NCI-H2171 (cell line): ENCODE results near the gene TMEM214.

Experiments used
- DNase-seq: peaks from one replicate; lab custom pipeline; 2025; lab: John Stamatoyannopoulos, UW

TMEM214 gene

DNA sequence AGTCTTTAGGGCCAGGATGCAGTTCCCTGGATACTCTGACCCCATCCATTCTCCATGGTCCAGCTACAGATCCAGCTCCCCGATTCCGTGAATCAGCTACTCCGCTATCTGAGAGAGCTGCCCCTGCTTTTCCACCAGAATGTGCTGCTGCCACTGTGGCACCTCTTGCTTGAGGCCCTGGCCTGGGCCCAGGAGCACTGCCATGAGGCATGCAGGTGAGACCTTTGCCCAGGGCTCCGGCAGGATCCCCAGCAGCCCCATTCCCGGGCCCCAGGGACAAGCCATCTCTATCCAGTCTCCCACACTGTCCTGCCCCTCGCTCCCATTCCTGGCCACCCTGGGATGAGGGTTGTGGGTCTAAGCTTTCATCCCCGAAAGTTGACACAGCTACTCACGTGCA lies 7.5 kb downstream of the TMEM214 start:
- no peak for DNase-seq

DNA sequence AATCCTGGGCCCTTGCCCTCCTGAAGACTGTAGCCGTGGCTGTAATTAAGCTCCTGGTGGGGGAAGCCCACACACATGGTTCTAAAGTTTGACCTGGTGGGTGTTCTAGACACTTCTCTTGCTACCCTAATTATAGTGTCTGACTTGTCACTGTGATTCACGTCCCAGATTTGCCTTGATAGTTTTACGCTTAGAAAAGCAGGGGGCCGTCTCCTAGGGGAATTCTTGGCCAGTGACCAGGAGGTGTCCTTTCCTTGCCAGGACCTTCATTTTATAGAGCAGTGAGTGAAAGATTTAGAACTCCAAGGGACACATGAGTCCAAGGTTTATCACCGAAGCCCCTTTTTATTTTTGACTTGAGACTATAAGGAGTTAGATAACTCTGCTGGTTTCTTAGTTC lies 9.0 kb downstream of the TMEM214 start:
- DNase-seq: no peak

DNA sequence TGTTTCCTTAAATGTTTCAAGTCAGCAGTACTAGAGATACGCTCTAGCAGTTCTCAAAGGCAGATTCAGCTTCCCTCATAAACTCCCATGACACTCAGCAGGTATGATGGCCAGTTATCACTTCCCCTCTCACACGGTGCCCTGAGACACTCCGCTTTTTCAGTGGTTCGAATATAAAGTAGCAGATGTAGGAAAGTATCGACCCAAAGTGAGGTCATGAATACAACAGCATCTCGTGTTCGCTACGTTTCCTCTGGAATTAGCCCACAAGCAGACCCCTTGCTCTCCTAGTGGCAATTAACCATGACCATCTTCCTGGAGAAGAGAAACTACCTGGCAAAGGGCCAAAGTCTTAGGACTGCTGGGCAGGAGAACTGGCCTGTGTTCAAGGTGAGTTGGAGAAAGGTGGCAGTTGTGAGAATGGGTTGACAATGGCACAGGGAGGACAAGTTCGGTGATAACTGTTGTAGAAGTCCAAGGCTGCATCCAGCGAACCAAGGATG lies 9.4 kb downstream of the TMEM214 start:
- no peak for DNase-seq

DNA sequence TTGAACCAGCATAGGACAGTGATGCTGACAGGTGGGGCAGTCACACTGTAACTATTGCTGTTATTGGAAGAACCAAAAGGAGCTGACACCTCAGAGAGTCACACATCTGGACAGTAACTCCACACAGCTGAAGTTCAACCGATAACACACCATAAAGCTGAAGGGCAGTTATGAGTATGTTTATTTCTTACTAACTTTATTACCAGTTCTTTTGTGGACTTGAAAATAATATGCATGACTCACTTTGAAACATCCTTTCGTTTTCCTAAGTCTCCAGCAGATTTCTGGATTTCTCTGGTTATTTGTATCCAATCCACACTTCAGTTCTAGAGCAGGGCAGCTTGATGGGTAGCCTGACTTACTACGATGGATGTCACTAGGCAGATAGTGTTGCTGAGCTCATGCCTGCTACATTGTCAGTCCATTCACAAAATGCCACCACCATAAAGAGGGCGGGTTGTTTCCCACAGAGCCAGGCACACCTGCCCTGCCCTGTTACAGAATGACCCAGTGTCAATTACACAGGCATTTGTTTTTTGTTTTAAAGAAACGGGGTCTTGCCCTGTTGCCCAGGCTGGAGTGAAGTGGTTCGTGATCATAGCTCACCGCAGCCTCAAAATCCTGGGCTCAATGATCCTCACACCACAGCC lies 10.3 kb downstream of the TMEM214 start:
- DNase-seq: no peak

DNA sequence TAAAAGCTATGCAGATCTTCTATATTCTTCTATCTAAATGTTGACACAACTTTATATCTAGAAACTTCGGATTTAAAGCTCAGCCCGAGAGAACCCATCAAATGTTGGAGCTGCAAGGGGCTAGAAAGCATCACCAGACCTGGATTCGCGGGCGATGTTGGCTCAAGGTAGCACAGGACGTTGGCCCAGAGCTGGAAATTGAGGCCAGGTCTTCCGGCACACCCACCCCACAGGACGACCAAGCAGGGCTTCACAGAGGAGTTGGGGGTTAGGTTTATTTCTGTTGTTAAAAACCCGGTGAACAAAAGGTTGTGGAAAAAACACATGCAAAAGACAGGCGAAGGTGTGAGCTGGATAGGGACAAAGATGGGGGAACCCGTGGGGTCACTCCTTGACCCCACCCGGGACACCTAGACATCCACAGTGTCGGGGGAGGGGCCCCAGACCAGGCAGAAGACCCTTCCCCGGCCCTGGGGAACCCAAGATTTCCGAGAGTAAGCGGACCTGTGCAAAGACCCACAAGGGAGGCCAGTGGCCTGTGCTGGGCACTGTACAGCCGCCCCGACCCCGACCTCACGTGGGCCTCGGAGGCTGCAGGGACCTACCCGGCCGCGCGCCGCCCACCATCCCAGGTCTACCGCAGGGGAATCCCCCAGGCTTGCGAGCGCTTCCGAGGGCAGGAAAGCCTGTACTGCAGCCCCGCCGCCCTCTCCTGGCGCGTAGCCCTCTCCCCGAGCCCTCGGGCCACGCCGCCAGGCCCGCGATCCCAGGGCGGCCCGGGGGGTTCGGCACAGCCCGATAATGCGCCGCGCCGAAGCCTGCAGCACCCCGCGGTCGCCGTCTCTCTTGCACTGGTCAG lies 16.9 kb downstream of the TMEM214 start:
- DNase-seq: peak; percentile 76

DNA sequence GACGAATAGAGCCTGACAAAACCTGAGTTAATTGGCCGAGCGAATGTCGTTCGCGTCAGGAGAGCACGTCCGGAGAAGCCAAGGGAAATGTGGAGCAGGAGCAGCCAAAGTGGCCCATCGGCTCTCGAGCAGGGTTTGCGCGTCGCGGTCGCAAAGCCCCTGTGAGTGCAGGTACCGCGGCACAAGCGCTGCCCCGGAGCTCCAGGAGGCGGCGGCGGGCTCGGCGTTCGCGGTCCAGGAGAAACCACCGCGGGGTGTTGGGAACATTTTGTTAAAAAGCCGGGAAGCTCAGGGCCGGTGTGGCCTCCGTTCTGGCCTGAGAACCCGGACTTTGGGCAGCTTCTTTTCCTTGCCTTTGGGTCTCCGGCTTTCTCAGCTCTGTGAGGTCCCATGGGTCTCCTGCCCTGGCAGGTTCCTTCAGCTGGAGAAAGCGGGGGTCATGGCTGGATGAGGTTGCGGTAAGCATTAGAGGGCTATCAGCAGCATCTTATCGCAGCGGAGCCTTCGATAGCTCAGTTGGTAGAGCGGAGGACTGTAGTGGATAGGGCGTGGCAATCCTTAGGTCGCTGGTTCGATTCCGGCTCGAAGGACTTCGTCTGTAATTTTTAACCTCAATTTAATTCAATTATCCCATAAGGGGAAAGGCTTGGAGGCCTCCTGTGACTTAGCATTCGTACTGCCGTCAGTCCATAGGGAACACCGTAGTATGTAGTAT lies 17.7 kb downstream of the TMEM214 start:
- DNase-seq: peak; percentile 94

DNA sequence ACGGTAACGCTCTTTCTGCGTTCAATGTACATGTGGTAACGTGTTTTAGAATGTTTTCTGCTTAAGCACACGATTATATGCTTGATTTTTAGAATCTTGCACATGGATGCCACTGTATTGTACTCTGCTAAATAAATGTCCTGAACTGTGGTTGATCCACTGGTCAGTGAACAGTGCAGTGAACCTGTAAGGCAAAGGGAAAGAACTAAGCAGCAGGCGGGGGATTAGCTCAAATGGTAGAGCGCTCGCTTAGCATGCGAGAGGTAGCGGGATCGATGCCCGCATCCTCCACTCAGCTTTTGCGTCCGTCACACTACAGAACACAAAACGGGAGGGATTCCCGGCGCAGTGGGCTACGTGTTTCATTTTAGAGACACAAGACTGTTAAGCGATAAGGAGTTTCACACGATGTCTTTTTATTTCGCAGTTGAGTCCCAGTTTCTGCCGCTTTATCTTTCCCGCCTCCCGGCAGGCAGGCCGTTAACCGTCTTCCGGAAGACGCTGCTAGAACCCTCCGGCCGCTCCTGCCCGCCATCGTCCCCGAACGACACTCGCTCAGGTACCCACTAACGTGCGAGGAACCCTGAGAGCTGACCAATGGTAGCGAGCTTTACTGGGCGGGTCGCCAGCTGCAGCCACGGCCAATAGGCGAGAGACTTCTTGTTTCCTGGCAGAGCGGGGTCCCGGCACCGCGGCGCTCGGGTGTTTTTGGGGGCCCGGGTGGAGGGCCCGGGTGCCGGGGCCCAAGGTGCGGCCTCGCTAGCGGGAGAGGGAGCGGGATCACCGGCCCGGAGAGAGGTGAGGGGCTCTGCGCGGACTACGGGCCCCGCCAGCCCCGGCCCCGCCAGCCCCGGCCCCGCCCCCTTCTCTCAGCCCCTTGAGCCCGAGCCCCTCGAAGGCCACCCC lies 18.5 kb downstream of the TMEM214 start, which contains the start of gene AGBL5:
AGBL5 (plus strand) TSS at position 673 of the 906 bp plus-strand sequence. CDS start 1,291 bp downstream, outside the sequence.
- peak; percentile 96 for DNase-seq

DNA sequence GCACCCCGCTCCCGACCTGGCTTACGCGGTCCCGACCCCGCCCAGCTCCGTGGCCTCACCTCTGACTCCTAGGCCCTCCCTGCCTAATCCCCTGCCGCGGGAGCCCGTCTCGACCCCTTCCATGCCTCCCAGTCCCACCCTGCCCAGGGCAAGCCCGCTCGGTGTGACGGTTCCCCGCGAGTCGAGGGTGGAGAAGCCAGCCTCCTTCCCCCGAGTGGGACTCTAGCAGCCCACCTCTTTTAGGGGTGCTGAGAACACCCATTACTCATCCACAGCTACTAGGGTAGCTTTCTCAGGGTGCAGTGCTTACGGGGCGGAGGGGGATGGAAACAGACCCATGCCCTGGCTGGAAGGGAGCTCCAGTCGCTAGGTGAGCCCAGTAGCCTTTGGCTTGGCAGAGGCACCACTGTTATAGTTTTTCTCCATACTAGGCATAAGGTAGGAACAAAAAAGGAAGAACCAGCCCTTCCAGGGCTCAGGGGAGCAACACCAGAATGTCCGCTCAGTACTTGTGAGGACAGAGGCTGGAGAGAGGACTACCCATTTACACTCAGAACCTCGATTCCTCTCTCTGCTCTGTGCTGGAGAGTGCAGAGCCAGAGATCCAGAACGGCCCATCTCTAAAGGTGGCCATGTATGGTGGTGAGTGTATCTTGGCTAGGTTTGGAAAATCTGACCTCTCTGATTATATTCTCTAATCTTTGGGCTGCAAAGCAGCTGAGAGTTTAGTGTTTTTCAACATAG lies 19.3 kb downstream of the TMEM214 start:
- DNase-seq: no peak

DNA sequence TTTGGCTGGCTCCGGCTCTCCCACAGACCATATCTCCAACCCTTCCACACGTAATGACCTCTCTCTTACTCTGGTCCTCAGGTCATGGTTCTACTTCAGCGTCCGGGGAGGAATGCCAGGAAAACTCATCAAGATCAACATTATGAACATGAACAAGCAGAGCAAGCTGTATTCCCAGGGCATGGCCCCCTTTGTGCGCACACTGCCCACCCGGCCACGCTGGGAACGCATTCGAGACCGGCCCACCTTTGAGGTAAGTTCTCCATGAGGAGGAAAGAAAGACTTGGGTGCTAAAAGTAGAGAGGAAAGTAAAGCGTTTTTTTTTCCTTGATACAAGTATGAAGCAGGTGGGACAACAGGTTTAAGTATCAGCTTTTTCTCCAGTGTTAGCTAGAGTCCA lies 20.6 kb downstream of the TMEM214 start:
- DNase-seq: no peak

DNA sequence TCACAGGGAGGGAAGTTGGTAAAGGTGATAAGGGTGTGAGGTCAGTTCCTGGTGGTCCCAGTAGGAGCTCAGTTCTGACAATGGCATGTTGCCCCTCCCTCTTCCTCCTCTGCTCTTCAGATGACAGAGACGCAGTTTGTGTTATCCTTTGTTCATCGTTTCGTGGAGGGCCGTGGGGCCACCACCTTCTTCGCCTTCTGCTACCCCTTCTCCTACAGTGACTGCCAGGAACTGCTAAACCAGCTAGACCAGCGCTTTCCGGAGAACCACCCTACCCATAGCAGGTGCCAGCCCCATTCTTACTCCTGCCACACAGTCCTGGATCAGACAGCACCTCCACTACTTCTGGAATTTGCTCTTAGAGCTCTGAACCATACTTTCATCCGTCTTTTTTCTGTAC lies 21.0 kb downstream of the TMEM214 start:
- DNase-seq: no peak

DNA sequence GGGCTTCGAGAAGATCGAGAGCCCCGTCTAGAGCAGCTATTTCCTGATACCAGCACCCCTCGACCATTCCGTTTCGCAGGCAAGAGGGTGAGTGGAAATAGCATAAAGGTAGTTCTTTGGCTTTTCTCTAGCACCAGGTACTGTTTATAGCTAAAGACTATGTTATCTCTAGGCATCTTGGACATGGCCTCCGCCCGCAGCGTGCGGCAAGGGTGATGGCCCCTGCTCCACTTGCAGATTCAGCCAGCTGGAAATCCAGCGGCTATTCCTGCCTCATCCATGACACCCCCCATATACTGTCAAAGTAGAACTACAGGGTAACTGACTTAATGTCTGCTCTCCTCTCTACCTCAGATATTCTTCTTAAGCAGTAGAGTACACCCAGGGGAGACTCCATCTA lies 22.0 kb downstream of the TMEM214 start:
- DNase-seq: no peak

DNA sequence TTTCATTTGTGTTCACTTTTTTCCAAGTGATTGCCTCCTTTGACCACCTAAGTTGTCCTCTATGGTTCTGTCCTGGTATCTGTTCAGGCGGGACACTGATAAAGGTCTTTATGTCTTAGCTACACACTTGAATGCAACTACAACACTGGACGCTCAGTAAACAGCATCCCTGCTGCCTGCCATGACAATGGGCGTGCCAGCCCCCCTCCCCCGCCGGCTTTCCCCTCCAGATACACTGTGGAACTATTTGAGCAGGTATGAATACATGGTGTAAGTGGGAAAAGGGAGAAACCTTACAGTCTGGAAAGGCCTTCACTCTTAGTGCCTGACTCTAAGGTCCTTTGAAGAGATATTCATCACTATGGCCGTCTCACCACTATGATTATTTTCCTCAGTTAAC lies 24.4 kb downstream of the TMEM214 start:
- DNase-seq: no peak

DNA sequence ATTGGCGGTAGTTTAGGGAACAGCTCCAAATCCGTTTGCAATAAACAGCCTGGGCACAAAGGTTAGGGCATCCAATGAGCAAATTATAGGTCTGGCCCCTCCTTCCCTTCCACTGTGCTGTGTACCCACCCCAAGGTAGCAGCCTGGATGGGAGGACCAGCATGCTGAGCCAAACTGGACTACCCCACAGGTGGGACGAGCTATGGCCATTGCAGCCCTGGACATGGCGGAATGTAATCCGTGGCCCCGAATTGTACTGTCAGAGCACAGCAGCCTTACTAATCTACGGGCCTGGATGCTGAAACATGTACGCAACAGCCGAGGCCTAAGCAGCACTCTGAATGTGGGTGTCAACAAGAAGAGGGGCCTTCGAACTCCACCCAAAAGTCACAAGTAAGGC lies 25.4 kb downstream of the TMEM214 start:
- no peak for DNase-seq

DNA sequence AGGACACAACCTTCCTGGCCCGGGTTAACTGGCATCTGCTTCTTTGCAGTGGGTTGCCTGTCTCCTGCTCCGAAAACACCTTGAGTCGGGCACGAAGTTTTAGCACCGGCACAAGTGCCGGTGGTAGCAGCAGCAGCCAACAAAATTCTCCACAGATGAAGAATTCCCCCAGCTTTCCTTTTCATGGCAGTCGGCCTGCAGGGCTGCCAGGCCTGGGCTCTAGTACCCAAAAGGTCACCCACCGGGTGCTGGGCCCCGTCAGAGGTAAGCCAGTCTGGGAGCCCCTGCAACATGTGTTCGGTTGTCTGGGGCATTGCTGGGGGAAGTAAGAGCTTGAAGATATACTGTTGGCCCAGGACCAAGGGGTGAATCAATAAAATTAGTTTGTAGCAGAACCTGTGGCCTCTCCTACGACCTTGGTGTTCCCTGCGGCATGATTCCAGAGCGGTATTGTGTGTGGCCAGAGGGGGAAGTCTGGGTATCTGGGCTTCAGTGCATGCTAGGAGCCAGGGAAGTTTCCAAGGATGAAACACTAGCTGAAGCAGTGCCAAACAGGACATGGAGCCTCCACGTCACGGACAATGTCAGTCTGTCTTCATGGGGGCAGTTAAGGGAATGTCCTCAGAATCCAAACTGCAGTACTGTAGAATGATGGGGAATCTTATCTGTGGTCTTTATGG lies 26.5 kb downstream of the TMEM214 start:
- no peak for DNase-seq

DNA sequence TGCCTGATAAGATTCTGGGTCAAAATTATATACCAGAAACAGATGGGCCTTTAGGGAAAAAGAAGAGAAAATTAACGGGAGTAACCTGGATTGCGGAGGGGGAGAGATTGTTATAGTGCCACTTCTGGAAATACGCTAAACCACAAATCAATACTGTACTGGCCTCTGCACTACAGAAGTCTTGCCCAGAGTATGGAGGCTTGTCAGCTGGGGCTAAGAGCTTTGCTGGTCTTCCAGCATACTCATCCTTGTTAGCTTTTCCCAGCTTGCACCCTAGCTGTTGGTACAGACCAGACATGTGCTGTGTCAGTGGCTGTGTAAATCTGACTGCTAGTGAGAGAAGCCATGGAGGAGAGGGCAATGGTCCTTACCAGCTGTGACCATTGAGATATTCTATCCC lies 27.6 kb downstream of the TMEM214 start:
- no peak for DNase-seq

DNA sequence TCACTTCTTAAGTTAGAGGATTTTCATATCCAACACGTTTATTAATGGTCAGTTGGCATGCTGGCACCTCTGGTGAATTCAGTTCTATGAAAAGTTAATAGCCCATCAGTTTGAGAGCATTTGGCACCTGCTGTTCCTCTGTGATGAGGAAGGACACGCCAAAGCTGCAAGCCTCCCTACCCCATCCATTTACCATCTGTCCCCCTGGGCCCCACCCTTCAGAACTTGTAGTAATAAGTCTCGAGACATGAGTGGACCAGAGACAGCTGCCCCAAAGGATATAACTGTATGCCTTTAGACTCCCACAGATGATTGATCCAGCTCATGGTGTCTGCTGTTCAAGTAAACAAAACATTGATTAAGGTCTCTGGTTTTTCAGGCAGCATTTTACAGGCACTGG lies 32.4 kb downstream of the TMEM214 start:
- no peak for DNase-seq

DNA sequence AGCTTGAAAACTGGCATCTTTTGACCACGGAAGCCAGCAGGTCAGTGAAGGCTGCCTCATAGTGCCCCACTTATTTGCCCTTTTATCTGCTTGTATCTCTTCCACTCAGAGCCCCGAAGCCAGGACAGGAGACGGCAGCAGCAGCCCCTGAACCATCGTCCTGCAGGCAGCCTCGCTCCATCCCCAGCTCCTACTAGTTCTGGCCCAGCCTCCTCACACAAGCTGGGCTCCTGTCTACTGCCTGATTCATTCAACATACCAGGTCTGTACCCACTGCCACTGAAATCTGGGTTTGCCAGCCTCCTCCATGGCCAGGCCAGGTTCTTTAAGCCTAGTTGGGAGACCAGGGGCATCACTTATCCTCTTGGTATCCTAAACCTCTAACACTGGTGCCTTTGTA lies 34.6 kb downstream of the TMEM214 start:
- DNase-seq: no peak

DNA sequence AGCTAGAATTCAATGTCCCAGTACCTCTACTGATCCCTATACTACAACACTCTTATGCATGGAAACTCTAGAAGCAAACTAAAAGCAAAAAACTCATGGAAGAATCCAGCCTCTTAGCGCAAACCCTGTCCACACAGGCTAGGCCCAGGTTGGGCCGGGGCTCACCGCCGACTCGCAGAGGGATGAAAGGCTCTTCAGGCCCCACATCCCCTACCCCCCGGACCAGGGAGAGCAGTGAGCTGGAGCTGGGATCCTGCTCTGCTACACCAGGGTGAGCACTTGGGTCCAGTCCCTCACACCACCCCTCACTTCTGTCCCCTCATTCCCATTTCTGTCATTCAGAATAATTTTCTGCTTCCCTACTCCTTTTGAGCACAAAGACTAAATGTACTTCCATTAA lies 36.7 kb downstream of the TMEM214 start:
- no peak for DNase-seq

DNA sequence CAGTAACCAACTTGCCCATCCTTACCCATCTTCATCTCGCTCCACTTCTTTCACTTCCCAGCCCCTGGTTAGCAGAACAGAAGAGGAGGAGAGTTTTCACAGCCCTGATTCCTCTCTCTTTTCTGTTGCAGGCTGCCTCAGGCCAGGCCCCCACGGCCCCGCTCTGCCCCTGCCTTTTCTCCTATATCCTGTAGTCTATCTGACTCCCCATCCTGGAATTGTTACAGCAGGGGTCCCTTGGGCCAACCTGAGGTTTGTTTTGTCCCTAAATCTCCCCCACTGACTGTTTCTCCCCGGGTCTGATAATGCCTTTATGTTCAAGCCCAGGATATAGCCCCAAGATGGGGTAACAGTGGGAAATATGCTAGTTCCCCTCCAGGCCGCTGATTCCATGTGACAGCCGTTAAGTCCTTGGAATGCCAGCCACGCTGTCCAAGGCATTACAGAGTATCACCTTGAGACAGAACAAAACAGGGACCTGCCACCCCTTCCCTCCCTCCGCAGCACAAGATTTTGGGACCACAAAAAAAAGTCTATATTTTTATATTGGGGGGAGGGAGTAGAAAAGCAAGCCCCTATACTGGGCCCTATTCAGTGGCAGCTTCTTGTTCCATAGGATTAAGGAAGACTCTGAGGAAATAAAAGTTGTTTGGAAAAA lies 37.3 kb downstream of the TMEM214 start:
- DNase-seq: no peak
